HG02840 (cell line): ENCODE measurements around the gene TAPBPL.
A peak's percentile ranks its signal among the peaks of the same experiment; 100 is the strongest.
"Not testable (repeated sequence)": the region's sequence is repeated elsewhere in the genome, so short reads cannot be mapped to it uniquely, and the experiment has no call there.

Source experiments
- ATAC-seq: cut with Tn5 transposase; IDR thresholded peaks from one replicate; pipeline ENCODE4 v1.9.1; 2021; ENCODE audit warnings: mild to moderate bottlenecking, moderate library complexity, moderate number of reproducible peaks; ENCODE audit not compliant: unreplicated experiment, low FRiP score

The TAPBPL gene, protein sequence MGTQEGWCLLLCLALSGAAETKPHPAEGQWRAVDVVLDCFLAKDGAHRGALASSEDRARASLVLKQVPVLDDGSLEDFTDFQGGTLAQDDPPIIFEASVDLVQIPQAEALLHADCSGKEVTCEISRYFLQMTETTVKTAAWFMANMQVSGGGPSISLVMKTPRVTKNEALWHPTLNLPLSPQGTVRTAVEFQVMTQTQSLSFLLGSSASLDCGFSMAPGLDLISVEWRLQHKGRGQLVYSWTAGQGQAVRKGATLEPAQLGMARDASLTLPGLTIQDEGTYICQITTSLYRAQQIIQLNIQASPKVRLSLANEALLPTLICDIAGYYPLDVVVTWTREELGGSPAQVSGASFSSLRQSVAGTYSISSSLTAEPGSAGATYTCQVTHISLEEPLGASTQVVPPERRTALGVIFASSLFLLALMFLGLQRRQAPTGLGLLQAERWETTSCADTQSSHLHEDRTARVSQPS

DNA sequence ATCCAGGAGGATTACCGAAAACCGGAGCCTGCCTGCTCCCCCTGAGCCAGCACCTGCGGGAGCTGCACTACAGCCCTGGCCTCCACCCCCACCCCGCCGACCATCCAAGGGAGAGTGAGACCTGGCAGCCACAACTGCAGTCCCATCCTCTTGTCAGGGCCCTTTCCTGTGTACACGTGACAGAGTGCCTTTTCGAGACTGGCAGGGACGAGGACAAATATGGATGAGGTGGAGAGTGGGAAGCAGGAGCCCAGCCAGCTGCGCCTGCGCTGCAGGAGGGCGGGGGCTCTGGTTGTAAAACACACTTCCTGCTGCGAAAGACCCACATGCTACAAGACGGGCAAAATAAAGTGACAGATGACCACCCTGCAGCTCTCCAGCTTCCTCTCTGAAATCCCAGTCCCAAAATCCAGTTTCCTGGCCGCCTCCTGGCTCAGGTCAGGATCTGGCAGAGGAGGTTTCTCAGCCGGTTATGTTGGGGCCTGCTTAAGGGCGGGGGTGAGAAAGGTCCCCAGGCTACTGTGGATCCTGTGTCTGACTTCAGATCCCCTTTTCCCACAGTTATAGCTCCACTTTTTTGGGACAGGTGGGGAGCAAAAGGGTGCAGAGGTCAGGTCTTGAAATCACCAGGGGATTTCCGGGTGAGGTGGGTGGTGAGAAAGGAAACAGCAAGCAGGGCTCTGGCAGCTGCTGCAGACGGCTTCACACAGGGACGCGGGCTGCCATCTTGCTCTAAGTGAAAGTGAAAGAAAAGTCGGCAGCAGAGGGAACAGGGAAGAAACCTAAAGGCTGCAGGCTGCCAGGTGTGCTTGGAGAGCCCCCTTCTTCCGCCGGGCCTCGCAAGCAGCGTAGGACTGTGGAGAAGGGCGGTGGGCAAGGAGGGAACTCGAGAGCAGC, at the start of gene TAPBPL:
TAPBPL (plus strand) TSS at position 695 of the 897 bp plus-strand sequence. CDS start 207 bp downstream, outside the sequence.
- peak; percentile 67 for ATAC-seq

DNA sequence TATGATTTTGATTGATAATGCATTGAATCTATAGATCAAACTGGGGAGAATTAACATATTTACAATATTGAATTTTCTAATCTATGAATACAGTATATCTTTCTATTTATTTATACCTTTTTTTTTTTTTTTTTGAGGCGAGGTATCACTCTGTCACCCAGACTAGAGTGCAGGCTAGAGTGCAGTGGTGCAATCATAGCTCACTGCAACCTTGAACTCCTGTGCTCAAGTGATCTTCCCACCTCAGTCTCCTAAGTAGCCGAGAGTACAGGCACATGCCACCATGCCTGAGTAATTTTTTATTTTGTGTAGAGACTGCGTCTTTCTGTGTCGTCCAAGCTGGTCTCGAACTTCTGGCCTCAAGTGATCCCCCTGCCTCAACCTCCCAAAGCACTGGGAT, 47.5 kb upstream of the TAPBPL start:
- no peak for ATAC-seq

DNA sequence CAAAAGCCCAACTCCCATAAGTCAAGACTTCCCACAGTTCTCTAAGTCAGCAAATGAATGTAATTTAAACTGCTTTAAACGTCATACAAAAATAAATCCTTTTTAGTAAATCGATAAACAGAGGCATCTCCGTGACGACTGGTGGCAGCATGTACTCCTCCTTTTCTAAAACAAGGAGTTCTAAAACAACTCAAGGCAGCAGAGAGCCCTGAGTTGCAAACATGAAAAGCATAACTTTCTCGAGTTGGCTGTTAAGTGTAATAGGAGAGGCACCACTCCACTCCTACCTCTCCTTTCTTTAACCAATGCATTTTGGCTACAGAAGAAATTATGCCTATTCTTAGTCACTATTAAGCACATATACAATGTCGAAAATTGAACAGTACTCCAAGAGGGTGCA, 45.9 kb upstream of the TAPBPL start:
- no peak for ATAC-seq

DNA sequence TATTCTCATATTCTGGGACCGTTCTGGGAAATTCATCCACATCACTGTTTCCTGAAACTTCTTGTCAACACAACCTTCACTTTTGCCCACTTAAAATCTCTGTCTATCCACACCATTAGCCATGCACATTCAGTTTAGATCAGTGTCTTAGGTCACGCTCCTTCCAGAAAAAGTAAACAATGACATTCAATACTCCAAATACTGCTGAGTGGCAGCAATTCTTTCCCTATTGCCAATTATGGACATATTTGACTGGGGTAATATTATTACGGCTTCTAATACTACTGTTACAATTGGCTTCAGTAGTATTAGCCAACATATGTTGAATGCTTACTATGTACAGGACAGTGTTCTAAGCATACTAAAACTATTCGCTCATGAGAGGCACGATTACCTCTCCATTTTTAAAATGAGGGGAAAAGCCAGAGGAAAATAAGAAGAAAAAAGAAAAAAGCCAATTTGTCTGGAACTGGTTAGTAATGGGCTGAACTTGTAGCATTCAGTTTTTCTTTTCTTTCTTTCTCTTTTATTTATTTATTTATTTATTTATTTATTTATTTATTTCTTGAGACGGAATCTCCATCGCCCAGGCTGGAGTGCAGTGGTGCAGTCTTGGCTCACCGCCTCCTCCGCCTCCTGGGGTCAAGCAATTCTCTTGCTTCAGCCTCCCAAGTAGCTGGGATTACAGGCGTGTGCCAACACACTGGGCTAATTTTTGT, 44.4 kb upstream of the TAPBPL start:
- ATAC-seq = no peak

DNA sequence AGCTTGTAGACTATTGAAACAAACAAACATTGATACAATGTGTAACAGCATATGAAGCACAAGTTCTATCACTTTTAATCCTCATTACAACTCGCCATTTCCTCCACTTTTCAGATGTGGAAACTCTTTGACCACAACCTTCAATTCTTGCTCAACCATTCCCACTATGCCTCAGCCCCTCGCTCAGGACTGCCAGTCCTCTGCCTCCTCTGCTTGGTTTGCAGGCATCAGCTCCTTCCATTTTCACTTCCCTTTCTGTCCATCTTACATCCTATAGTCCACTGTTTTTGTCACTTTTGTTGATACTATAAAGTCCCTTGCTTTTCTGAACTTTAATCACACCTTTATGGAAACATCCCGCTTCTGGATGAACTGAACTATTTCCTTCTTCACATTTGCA, 35.2 kb upstream of the TAPBPL start:
- ATAC-seq = no peak

DNA sequence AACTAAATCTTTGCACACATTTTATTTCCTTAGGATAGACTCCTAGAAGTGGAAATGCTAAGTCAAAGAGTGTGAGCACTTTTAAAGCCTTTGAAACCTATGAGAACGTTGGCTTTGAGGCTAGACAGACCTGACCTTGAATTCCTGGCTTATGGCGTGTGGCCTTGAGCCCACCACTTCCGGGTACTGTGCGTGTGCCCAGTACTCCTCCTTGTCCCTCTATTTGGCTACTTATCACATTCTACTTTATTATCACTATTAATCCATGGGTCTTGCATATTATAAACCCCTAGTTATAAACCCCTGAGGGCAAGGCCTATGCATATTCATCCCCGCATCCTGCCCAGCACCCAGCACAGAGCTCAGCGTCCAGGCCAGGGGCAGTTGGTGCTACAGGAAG, 33.0 kb upstream of the TAPBPL start:
- ATAC-seq = no peak

DNA sequence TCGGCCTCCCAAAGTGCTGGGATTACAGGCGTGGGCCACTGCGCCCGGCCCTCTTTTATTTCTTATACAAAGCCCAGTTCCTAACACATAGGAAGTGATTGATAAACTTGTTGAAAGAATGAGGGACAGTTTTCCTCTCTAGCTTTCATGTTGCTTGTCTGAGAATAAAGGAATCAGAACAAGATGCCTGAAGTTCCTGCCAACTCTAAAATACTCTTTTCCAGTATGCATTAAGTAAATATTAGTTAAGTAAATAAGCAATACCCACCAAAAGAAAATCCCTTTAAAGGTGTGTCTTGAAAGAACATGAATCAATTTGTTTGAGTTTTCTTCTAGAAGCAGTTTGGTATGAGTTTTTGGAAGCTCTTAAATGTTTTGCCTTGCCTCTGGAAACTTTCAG, 31.5 kb upstream of the TAPBPL start:
- no peak for ATAC-seq

DNA sequence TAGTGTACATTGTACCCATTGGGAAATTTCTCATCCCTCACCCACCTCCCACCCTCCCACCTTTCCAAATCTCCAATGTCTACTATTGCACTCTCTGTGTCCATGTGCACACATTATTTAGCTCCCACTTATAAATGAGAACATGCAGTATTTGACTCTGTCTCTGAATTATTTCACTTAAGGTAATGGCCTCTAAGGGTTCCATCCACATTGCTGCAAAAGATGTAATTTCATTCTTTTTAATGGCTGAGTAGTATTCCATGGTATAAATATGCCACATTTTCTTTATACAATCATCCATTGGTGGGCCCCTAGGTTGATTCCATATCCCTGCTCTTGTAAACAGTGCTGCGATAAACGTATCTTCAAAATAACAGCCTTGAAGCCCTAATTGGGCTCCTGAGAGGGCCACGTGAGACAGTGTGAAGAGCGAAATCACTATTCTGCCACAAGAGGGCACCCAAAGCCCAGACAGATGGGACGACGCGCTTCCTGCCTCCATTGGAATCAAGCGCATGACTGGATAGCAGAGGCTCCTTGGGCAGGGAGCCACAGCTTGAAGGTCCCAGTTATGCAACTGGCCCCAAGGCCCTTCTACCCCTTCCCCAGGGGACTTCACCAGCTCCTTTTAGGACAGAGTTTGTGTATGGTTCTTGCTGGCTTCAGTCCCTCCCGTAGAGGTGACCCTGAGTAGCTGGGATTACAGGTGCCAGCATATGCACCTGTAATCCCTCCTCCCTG, 28.4 kb upstream of the TAPBPL start:
- ATAC-seq = no peak

DNA sequence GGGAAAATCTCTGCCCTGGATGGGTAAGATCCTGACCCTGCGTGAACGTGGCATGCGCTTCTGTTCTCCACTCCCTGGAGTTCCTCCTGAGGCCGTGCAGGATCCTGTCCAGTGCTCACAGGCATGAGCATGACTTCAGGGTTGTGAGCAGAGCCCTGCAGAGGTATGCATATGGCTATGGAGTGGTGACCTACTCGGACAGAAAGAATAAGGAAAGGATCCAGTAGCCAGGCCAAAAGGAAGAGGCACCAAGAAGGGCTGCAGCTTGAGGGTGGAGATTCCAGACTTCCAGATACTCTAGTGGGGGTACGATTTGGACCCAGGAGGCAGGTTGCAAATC, 27.9 kb upstream of the TAPBPL start:
- ATAC-seq = no peak

DNA sequence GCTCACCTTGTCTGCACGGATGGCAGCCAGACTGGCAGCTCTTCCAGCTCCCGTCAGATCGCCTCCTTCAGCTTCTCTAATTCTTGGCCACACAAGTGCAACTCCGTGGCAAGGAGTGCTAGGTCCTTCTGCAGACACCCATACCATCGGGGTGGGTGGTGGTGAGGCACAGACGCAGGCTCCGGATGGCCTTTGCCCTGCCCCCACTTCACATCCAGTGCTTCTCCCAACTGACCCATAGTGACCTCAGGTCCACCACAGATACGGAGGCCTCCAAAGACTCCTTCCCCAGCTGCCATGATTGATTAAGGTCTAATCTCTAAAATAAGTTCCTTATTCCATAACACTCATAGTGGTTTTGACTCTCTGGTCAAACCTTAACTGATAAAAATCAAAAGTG, 27.0 kb upstream of the TAPBPL start:
- ATAC-seq = no peak

DNA sequence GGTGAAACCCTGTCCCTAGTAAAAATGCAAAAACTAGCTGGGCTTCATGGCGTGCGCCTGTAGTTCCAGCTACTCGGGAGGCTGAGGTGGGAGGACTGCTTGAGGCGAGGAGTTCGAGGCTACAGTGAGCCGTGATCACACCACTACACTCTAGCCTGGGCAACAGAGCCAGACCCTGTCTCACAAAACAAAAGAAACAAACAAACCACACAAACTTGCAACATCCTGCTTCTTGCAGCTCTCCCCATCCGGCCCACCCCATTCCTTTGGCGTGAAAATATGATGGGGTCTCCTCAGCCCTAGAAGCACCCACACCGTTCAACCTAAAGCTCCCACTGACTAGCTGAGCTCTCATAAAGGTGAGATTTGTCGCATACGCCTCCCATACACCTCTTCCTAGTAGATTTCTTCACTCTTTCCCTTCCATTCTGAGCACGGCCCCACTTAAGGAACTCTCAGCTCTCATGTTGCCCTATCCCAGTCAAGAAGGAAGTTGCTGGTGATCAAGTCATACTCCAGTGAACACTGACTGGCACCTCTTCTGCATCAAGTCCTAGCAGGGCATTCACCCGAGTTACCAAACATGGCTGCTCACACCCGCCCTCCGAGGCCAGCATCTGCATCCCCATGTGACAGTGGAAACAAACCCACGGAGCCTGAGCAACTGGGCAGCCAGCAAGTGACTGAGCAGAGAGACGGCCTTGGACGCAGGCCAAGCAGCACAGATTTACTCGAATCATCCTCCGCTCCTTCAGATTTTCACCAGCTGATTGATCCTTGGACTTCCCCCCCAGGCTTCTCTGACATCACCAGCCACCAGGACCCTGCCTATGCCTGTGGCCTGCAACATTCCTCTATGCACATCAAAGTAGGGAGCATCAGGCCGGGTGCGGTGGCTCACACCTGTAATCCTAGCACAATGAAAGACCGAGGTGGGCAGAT, 26.0 kb upstream of the TAPBPL start:
- ATAC-seq = no peak

DNA sequence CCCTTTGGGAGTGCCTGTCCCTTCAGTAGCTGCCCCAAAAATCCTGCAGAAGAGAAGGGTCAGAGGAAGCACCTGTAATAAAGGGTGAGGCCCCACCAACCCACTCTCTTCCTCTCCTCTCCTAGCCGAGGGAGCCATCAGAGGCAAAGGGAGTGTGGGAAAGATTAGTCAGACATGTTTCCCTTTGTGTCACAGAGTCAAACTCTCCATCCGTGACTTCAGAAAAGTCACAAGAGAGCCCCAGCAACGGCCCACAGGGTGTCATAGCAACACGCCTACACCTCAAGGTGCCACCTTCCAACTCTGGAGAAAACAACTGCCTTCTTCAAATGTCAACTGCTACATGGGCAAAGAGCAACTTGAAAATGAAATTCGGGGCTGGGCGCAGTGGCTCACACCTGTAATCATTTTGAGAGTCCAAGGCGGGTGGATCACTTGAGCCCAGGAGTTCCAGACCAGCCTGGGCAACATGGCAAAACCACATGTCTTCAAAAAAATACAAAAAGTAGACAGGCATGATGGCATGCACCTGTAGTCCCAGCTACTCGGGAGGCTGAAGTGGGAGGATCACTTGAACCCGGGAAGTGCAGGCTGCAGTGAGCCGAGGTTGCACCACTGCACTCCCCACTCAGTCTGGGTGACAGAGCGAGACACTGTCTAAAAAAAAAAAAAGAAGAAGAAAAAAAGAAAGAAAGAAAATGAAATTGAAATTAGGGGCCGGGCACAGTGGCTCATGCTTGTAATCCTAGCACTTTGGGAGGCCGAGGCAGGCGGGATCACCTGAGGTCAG, 24.8 kb upstream of the TAPBPL start:
- ATAC-seq = peak; percentile 61

DNA sequence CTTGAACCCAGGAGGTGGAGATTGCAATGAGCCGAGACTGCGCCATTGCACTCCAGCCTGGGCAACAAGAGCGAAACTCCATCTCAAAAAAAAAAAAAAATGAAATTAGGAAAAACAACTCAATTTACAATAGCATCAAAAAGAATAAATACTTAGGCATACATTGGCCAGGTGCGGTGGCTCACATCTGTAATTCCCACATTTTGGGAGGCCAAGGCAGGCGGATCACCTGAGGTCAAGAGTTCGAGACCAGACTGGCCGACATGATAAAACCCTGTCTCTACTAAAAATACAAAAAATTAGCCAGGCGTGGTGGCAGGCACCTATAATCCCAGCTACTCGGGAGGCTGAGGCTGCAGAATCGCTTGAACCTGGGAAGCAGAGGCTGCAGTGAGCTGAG, 24.0 kb upstream of the TAPBPL start:
- ATAC-seq = not testable (repeated sequence)

DNA sequence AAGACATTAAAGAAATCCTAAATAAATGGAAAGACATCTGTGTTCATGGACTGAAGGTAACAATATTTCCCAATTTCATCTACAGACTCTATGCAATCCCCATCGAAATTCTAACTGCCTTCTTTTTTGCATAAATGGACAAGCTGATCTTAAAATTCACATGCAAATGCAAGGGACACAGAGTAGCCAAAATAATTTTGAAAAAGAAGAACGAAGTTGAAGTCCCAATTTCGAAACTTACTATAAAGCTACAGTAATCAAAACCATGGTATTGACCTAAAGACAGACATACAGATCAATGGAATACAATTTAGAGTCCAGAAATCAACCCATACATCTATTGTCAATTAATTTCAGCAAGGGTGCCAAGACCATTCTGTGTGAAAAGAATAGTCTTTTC, 23.5 kb upstream of the TAPBPL start:
- ATAC-seq = no peak

DNA sequence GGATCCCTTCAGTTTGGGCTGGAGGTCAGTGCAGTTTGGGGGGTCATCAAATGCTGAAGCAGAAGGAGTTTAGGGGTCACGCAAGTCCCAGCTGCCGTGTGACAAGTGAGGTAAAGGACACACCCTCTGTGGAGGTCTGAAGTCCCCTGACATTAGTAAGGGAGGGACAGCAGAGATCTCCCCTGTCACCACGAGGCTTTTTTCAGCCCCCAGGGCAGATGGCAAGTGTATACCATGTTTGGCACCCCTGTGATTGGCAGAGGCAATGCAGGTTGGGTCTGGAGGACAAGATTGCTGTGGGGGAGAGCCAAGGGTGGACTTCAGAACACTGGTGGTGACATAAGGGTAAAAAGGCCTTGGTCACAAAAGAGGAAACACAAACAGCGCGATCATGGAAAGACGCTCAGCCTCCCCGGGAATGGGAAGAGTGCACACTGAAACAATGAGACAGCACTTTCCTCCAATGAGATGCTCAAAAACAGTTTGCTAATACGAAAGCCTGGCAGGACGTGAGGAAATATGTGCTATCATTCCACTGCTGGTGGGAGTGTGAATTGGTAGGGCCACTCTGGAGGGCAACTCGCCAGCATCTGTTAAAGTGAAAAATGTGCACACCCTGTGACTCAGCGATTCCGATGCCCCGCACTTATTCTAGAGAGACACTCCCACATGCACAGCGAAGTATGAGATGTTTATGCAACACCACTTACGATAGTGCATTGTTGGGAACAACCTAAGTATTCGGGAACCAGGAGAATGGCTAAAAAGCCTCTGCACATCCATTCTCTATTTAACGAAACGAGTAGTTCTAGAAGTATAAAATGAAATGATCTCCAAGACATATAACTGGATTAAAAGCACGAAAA, 21.5 kb upstream of the TAPBPL start:
- no peak for ATAC-seq

DNA sequence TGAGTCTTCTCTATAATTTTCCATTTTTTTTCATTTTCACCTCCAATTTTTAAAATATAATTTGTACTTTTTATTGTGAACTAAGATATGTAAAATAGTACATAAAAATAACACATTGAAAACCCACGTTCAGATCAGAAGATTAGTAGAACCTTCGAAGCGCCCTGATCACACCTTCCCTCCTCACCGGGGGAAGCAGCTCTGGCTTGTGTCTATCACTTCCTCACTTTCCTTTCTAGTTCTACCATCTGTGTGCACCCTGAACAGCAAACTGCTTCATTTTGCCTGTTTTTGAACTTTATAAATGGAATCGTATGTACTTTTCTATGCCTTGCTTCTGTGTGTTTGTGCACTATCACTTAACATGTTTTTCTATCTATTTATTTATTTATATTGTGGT, 18.9 kb upstream of the TAPBPL start:
- ATAC-seq = no peak
